AG04450 (cell line): ENCODE data around the gene RRH. TPM values are rescaled to one million over a fixed set of nuclear protein-coding genes. Genes with fewer than 3 reads are reported as not detected.
"Not testable (repeated sequence)": the region's sequence is repeated elsewhere in the genome, so short reads cannot be mapped to it uniquely, and the experiment has no call there.

Experiments used
- CTCF ChIA-PET: fragments of 300-600, 350-600 bp; formaldehyde crosslinking; extraction: SDS; loops from one replicate; lab custom pipeline; 2022; ENCODE audit warnings: antibody characterized with exemption, inconsistent platforms; lab: Charles Lee
- POLR2A ChIA-PET: fragments of 350-600 bp; formaldehyde crosslinking; extraction: SDS; loops from one replicate; lab custom pipeline; 2021; ENCODE audit warnings: antibody characterized with exemption, inconsistent platforms; lab: Yijun Ruan, JAX
- DNase-seq: peaks from one replicate; pipeline ENCODE4 v3.0.0-alpha.2; 2011; ENCODE audit warnings: low read depth, low spot score
- H3K27ac ChIP-seq: one replicate; pipeline ENCODE4 v1.5.1; 2012; ENCODE audit warnings: low read depth, low read length, control low read depth
- H3K27me3 ChIP-seq: one replicate; pipeline ENCODE4 v1.6.0; 2012; ENCODE audit warnings: low read length; ENCODE audit not compliant: control insufficient read depth, insufficient read depth
- H3K4me3 ChIP-seq: 2 replicates; pipeline ENCODE4 v1.5.1; 2011; ENCODE audit warnings: mild to moderate bottlenecking, low read depth, low read length, control low read depth
- H3K9me3 ChIP-seq: 2 replicates; pipeline ENCODE4 v1.5.1; 2012; ENCODE audit warnings: low read length; ENCODE audit not compliant: control insufficient read depth, insufficient read depth
- polyA minus RNA-seq: library from RNA; depleted of rRNA, polyadenylated mRNA; stranded (reverse); fragments of >200 nt; gene quantifications from 2 replicates; pipeline ENCODE4 v1.2.3, GENCODE V29; 2011; rRNA and poly(A)+ RNA removed
- polyA plus RNA-seq: library from polyadenylated mRNA; depleted of rRNA; stranded (reverse); fragments of >200 nt; gene quantifications from 2 replicates; pipeline ENCODE4 v1.2.3, GENCODE V29; 2011; rRNA removed
- TF ChIP-seq, protein P1 (sequence below): IDR thresholded peaks from 2 replicates; pipeline ENCODE4 v1.5.1; 2011; ENCODE audit warnings: low read depth, low read length, control low read depth, inconsistent platforms

RRH gene
- polyA plus RNA-seq (0.07 and 0.15 TPM in 2 replicates), polyA minus RNA-seq (not detected in 2 replicates)

DNA sequence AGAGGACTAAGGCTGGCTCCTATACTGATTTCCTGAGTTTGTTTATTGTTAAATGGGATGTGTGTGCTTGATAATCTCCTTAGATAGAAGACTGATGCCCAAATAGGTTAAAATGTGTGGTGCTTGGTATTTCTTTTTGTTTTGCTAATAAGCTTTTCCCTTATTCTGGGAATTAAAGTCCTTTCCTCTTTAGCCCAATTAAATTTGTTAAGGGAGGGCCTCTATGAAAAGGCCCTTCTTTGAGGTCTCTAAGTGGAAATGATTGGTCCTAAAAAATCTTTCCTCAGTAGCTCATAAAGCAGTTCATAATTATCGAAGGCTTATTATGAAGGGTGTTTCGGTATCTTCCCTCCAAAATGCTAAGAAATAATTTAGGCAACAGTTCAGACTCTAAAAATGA is at the start of gene RRH:
Gene RRH, plus strand, starts transcription at position 301 of the 400 bp plus-strand sequence. Its CDS starts 56 bp downstream, at position 357.
- Histone ChIP-seq H3K9me3 (no peaks in the 10 kb centered on the region), H3K4me3 (no peak within 1 kb of the TSS), H3K27me3 (no peaks in the 10 kb centered on the region), H3K27ac (no peak within 1 kb of the TSS)
- TF ChIP-seq, protein P1, sequence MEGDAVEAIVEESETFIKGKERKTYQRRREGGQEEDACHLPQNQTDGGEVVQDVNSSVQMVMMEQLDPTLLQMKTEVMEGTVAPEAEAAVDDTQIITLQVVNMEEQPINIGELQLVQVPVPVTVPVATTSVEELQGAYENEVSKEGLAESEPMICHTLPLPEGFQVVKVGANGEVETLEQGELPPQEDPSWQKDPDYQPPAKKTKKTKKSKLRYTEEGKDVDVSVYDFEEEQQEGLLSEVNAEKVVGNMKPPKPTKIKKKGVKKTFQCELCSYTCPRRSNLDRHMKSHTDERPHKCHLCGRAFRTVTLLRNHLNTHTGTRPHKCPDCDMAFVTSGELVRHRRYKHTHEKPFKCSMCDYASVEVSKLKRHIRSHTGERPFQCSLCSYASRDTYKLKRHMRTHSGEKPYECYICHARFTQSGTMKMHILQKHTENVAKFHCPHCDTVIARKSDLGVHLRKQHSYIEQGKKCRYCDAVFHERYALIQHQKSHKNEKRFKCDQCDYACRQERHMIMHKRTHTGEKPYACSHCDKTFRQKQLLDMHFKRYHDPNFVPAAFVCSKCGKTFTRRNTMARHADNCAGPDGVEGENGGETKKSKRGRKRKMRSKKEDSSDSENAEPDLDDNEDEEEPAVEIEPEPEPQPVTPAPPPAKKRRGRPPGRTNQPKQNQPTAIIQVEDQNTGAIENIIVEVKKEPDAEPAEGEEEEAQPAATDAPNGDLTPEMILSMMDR, result no peak
- DNase-seq, result no peak
- POLR2A ChIA-PET, result no interaction called here
- CTCF ChIA-PET, result interaction anchor here (0.6 to 4.6 kb wide), 11 partner anchors 9 to 416 kb away, joined by 3 to 48 read pairs (median 5); partner anchors contain the start of genes CASP6 and SEC24B

GRCh38 chr4:109782092-109782491 is 45.7 kb upstream of the RRH start:
- H3K27ac ChIP-seq, H3K27me3 ChIP-seq, DNase-seq, H3K4me3 ChIP-seq, POLR2A ChIA-PET, H3K9me3 ChIP-seq, CTCF ChIA-PET: not testable (repeated sequence)

DNA sequence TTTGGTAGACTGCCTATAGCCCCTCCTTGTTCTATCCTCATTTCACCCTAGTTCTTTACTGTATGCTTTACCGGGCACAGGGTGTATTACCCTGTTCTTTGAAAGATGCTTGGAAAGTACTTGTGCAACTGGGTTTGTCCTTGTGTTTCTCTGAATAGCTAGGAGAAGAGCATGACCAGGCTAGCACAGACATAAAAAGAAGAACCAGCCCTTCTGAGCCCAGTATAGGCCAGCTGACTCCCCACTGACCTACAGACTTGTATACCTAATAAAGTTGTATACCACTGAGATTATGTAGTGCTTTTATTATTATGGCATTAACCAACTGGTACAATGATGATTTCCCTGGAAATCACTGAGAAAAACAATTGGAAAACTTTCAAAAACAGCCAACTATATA is 40.9 kb upstream of the RRH start:
- POLR2A ChIA-PET, result no interaction called here
- TF ChIP-seq, protein P1, result no peak
- Histone ChIP-seq H3K4me3 (no peak overlapping the region), H3K9me3 (no peaks in the 10 kb centered on the region), H3K27ac (no peak overlapping the region), H3K27me3 (no peaks in the 10 kb centered on the region)
- CTCF ChIA-PET, result no interaction called here
- DNase-seq, result no peak

DNA sequence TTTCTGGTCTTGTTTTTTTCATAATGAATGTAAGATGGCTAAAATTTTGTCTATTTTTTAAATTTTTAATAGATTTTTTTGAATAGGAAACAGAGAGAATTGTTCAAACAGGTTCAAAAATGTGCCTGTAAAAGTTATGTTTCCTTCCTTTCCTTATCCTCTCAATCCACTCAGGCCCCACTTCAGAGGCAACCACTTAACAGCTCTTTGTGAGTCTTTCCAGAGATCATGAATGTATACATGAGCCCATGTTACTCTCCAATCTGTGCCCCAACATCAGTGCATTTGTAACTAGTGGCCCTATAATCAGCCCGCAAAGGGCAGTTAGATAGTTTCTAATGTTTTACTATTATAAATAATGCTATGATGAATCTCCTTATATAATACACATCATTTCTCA is 40.0 kb upstream of the RRH start:
- DNase-seq, result no peak
- H3K27ac ChIP-seq, result no peak overlapping the region
- H3K9me3 ChIP-seq, result no peaks in the 10 kb centered on the region
- H3K4me3 ChIP-seq, result no peak overlapping the region
- ChIA-PET CTCF (no interaction called here), POLR2A (no interaction called here)
- TF ChIP-seq, protein P1, result no peak
- H3K27me3 ChIP-seq, result no peaks in the 10 kb centered on the region

- Histone ChIP-seq H3K27ac (no peak overlapping the region), H3K4me3 (no peak overlapping the region), H3K27me3 (no peaks in the 10 kb centered on the region), H3K9me3 (no peaks in the 10 kb centered on the region)
- no peak for DNase-seq
- ChIA-PET POLR2A (no interaction called here), CTCF (no interaction called here)
- TF ChIP-seq, protein P1, result no peak
These were observed 32.7 kb upstream of the RRH start for GRCh38 chr4:109795059-109795458.

- CTCF ChIA-PET, result no interaction called here
- no peaks in the 10 kb centered on the region for H3K27me3 ChIP-seq
- DNase-seq, result no peak
- H3K9me3 ChIP-seq, result no peaks in the 10 kb centered on the region
- H3K4me3 ChIP-seq, result no peak overlapping the region
- POLR2A ChIA-PET, result no interaction called here
- no peak overlapping the region for H3K27ac ChIP-seq
- TF ChIP-seq, protein P1, result no peak
These were observed 28.9 kb upstream of the RRH start for GRCh38 chr4:109798866-109799265.
